AML-193 (cell line): Measurements from ENCODE around the gene PSTPIP2.
A peak's percentile ranks its signal among the peaks of the same experiment; 100 is the strongest.
"Not testable (repeated sequence)": the region's sequence is repeated elsewhere in the genome, so short reads cannot be mapped to it uniquely, and the experiment has no call there.

Source experiments
- DNase-seq, 2 experiments: peaks; one replicate each; lab custom pipeline; 2025; lab: John Stamatoyannopoulos, UW

PSTPIP2 gene

GRCh38 chr18:46035696-46036680, 36.1 kb downstream of the PSTPIP2 start:
- no peak for DNase-seq

GRCh38 chr18:46034230-46034629, 37.8 kb downstream of the PSTPIP2 start:
- no peak for DNase-seq

- no peak for DNase-seq
Measured at GRCh38 chr18:46031741-46032140, 40.3 kb downstream of the PSTPIP2 start.

- no peak for DNase-seq
Measured at GRCh38 chr18:46028536-46028891, 43.5 kb downstream of the PSTPIP2 start.

GRCh38 chr18:46019936-46020335, 52.1 kb downstream of the PSTPIP2 start:
- DNase-seq: no peak

GRCh38 chr18:46013484-46014189, 58.4 kb downstream of the PSTPIP2 start:
- peak in 1 of 2 experiments; percentile 10 for DNase-seq

GRCh38 chr18:46010676-46011075, 61.4 kb downstream of the PSTPIP2 start:
- DNase-seq: no peak

GRCh38 chr18:46010050-46010449, 62.0 kb downstream of the PSTPIP2 start:
- DNase-seq: no peak

- DNase-seq: peak; percentile 93 to 96
Measured at GRCh38 chr18:46009125-46009840, 62.8 kb downstream of the PSTPIP2 start.

- no peak for DNase-seq
Measured at GRCh38 chr18:46008531-46008930, 63.5 kb downstream of the PSTPIP2 start.

- DNase-seq: no peak
Measured at GRCh38 chr18:46007165-46007564, 64.9 kb downstream of the PSTPIP2 start.

- no peak for DNase-seq
Measured at GRCh38 chr18:46002934-46003333, 69.1 kb downstream of the PSTPIP2 start.

GRCh38 chr18:46001892-46002291, 70.2 kb downstream of the PSTPIP2 start:
- no peak for DNase-seq

- no peak for DNase-seq
Measured at GRCh38 chr18:46001074-46001473, 71.0 kb downstream of the PSTPIP2 start.

GRCh38 chr18:45999536-45999935, 72.5 kb downstream of the PSTPIP2 start:
- DNase-seq: no peak

- DNase-seq: no peak
Measured at GRCh38 chr18:45998244-45998643, 73.8 kb downstream of the PSTPIP2 start.

GRCh38 chr18:45997700-45998151, 74.3 kb downstream of the PSTPIP2 start:
- no peak for DNase-seq

GRCh38 chr18:45995461-45995860, 76.6 kb downstream of the PSTPIP2 start:
- no peak for DNase-seq

- DNase-seq: no peak
Measured at GRCh38 chr18:45993438-45993837, 78.6 kb downstream of the PSTPIP2 start.

GRCh38 chr18:45992527-45992926, 79.5 kb downstream of the PSTPIP2 start:
- not testable (repeated sequence) for DNase-seq

GRCh38 chr18:45991788-45992187, 80.3 kb downstream of the PSTPIP2 start:
- DNase-seq: no peak

- no peak for DNase-seq
Measured at GRCh38 chr18:45984546-45985235, 87.4 kb downstream of the PSTPIP2 start.
